Astrocyte (in vitro differentiated cells and primary cell): ENCODE data around the gene PITPNM2.

ENCODE experiments used
- CTCF ChIP-seq: IDR thresholded peaks from 2 replicates; pipeline ENCODE4 v1.5.1; 2011; ENCODE audit warnings: low read depth, mild to moderate bottlenecking, inconsistent platforms, low read length, moderate library complexity; ENCODE audit not compliant: insufficient read depth
- EZH2 ChIP-seq: IDR thresholded peaks from 2 replicates; pipeline ENCODE4 v1.6.1; 2012; ENCODE audit warnings: mild to moderate bottlenecking, low read length, inconsistent platforms; ENCODE audit not compliant: insufficient read depth

DNA sequence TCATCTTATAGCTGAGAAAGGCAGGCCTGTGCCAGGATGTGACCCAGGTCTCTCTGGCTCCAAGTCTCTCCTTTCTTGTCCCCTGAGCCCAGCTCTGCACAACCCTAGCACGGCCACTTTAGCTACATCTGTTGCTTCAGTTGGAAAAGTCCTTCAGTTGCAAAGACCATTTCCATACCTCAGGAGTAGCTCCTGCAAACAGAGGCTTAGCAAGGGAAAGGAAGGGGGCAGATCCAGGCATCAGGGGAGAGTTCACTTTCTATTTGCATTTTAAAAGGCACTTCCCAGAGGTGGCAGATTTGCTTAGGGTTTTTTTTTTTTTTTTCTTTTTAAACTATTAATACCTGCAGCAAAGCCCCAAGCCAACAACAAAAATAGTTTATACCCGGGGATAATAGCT, 3.0 kb upstream of the PITPNM2 start:
- no peak for TF ChIP-seq CTCF
- no peak for TF ChIP-seq EZH2
